Natural killer cell (primary cell): ENCODE measurements around the gene ETV6. TPM values are rescaled to one million over a fixed set of nuclear protein-coding genes. Genes with fewer than 3 reads are reported as not detected.

Source experiments
- ATAC-seq, 3 donors: fragments of 150-1000 bp in 2 of 3; fragments of 200-7000 bp in 1 of 3; cut with Tn5 transposase; 1 replicate in 1 of 3; 2 replicates in 2 of 3; pipeline ENCODE4 v1.10.0; 2021; ENCODE audit warnings: mild to moderate bottlenecking in 2 of 3, moderate library complexity in 2 of 3
- DNase-seq, 2 donors: peaks; one replicate each; pipeline versions ENCODE4 v3.0.0 to v3.0.0-alpha.2; 2013 to 2021; ENCODE audit warnings: mixed read lengths in 1 of 2
- H3K27ac ChIP-seq: one replicate; pipeline ENCODE4 v1.5.1; 2013; ENCODE audit warnings: mild to moderate bottlenecking, low read length
- H3K27me3 ChIP-seq: one replicate; pipeline ENCODE4 v1.6.1; 2013; ENCODE audit warnings: low read length; ENCODE audit not compliant: control insufficient read depth, insufficient read depth
- H3K36me3 ChIP-seq: one replicate; pipeline ENCODE4 v1.6.1; 2013; ENCODE audit warnings: low read length; ENCODE audit not compliant: control insufficient read depth, insufficient read depth
- H3K4me1 ChIP-seq: one replicate; pipeline ENCODE4 v1.6.1; 2013; ENCODE audit warnings: low read length; ENCODE audit not compliant: control insufficient read depth, insufficient read depth
- H3K4me3 ChIP-seq: one replicate; pipeline ENCODE4 v1.5.1; 2013; ENCODE audit warnings: low read length
- H3K9me3 ChIP-seq: one replicate; pipeline ENCODE4 v1.6.1; 2013; ENCODE audit warnings: low read length; ENCODE audit not compliant: control insufficient read depth, insufficient read depth
- H3K27ac Mint-ChIP-seq, 2 donors: one replicate each; pipeline ENCODE4 v1.8.0; 2022; ENCODE audit warnings: mild to moderate bottlenecking in 2 of 2, mixed read lengths in 2 of 2, moderate library complexity in 1 of 2
- H3K27me3 Mint-ChIP-seq, 2 donors: one replicate each; pipeline ENCODE4 v1.8.0; 2022; ENCODE audit warnings: low read depth in 2 of 2, mixed read lengths in 2 of 2
- H3K36me3 Mint-ChIP-seq: one replicate; pipeline ENCODE4 v1.8.0; 2022; ENCODE audit warnings: mixed read lengths
- H3K4me1 Mint-ChIP-seq, 2 donors: one replicate each; pipeline ENCODE4 v1.8.0; 2022; ENCODE audit warnings: mixed read lengths in 2 of 2
- H3K4me3 Mint-ChIP-seq: one replicate; pipeline ENCODE4 v1.8.0; 2022; ENCODE audit warnings: mild to moderate bottlenecking, moderate library complexity, mixed read lengths
- H3K9me3 Mint-ChIP-seq, 2 donors: one replicate each; pipeline ENCODE4 v1.8.0; 2022; ENCODE audit warnings: mixed read lengths in 2 of 2
- WGBS: methylation state at CpG from one replicate; pipeline ENCODE4 v1.1.7; 2013; ENCODE audit warnings: missing lambda C conversion rate; ENCODE audit not compliant: insufficient coverage; 5-methylcytosine and 5-hydroxymethylcytosine counted together
- intact Hi-C: fragments of 100-400 bp; cut with micrococcal nuclease; formaldehyde crosslinking; loops from one replicate; pipeline ENCODE4 v1.14.2; 2022
- total RNA-seq, 4 donors: library from RNA; stranded (reverse); fragments of 120-200 nt in 1 of 4; gene quantifications; one replicate each; pipeline versions ENCODE4 v1.2.3 to v1.2.4, GENCODE V29; 2013 to 2022
- TF ChIP-seq, protein P1 (sequence below): fragments of 200-600 bp; IDR thresholded peaks from one replicate; pipeline ENCODE4 v1.8.0; 2022; ENCODE audit warnings: antibody characterized with exemption

Gene ETV6
- total RNA-seq, 3 donors from 2014 or later (not counting 1 experiment from before 2014, with no cell fraction given), result 38.9 to 49.5 (median 40.6) TPM

DNA sequence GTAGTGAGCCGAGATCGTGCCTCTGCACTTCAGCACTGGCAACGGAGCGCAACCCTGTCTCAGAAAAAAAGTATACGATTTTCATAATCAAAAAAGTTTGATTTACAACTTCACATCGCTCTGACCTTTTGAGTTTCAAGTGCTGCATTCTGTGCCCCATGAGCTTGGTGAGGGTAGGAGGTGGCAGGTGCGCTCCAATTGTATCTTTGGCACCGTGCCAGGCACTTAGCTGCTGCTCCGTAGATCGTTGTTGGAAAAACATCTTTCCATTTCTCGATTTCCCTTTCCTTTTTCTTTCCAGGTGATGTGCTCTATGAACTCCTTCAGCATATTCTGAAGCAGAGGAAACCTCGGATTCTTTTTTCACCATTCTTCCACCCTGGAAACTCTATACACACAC is 203.7 kb downstream of the ETV6 start:
- no peak overlapping the region for H3K4me3 ChIP-seq
- intact Hi-C loops, result no loop called here
- H3K4me1 ChIP-seq, result peaks cover 7% of the 10 kb centered on the region
- no peaks in the 10 kb centered on the region for H3K9me3 Mint-ChIP-seq
- no peaks in the 10 kb centered on the region for H3K9me3 ChIP-seq
- no peak overlapping the region for H3K4me3 Mint-ChIP-seq
- H3K36me3 ChIP-seq, result peaks cover 27% of the 10 kb centered on the region
- ATAC-seq (no peak), DNase-seq (peak in 1 of 2 donors; percentile 18)
- no peaks in the 10 kb centered on the region for H3K27me3 ChIP-seq
- 90% methylated on average over 11 of the region's 12 CpGs for WGBS
- H3K36me3 Mint-ChIP-seq, result peaks cover 7% of the 10 kb centered on the region
- H3K27ac ChIP-seq, result no peak overlapping the region
- TF ChIP-seq, protein P1, sequence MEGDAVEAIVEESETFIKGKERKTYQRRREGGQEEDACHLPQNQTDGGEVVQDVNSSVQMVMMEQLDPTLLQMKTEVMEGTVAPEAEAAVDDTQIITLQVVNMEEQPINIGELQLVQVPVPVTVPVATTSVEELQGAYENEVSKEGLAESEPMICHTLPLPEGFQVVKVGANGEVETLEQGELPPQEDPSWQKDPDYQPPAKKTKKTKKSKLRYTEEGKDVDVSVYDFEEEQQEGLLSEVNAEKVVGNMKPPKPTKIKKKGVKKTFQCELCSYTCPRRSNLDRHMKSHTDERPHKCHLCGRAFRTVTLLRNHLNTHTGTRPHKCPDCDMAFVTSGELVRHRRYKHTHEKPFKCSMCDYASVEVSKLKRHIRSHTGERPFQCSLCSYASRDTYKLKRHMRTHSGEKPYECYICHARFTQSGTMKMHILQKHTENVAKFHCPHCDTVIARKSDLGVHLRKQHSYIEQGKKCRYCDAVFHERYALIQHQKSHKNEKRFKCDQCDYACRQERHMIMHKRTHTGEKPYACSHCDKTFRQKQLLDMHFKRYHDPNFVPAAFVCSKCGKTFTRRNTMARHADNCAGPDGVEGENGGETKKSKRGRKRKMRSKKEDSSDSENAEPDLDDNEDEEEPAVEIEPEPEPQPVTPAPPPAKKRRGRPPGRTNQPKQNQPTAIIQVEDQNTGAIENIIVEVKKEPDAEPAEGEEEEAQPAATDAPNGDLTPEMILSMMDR, result no peak
- H3K27ac Mint-ChIP-seq, result no peak overlapping the region
- H3K4me1 Mint-ChIP-seq, result peaks cover 7 to 14% of the 10 kb centered on the region in 2 donors
- H3K27me3 Mint-ChIP-seq, result no peaks in the 10 kb centered on the region

DNA sequence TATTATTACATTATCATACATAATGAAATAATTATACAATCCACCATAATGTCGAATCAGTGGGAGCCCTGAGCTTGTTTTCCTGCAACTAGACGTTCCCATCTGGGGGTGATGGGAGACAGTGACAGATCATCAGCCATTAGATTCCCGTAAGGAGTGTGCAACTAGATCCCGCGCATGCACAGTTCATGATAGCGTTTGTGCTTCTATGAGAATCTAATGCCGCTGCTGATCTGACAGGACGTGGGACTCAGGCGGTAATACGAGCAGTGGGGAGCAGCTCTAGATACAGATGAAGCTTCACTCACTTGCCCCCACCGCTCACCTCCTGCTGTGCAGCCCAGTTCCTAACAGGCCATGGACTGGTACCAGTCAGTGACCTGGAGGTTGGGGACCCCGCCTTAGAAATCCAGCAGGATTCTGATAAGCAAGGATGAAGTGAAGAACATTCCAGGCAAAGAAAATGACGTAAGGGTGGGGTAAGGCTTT is 204.6 kb downstream of the ETV6 start:
- no peak overlapping the region for H3K27ac Mint-ChIP-seq
- H3K4me1 Mint-ChIP-seq, result peaks cover 7 to 14% of the 10 kb centered on the region in 2 donors
- no peaks in the 10 kb centered on the region for H3K27me3 ChIP-seq
- intact Hi-C loops, result no loop called here
- H3K36me3 Mint-ChIP-seq, result peaks cover 7% of the 10 kb centered on the region
- DNase-seq (no peak), ATAC-seq (no peak)
- no peaks in the 10 kb centered on the region for H3K9me3 ChIP-seq
- H3K9me3 Mint-ChIP-seq, result no peaks in the 10 kb centered on the region
- H3K4me1 ChIP-seq, result peaks cover 7% of the 10 kb centered on the region
- 97% methylated on average over 13 of the region's 13 CpGs for WGBS
- H3K4me3 Mint-ChIP-seq, result no peak overlapping the region
- peaks cover 27% of the 10 kb centered on the region for H3K36me3 ChIP-seq
- TF ChIP-seq, protein P1, result no peak
- H3K4me3 ChIP-seq, result no peak overlapping the region
- no peak overlapping the region for H3K27ac ChIP-seq
- no peaks in the 10 kb centered on the region for H3K27me3 Mint-ChIP-seq

DNA sequence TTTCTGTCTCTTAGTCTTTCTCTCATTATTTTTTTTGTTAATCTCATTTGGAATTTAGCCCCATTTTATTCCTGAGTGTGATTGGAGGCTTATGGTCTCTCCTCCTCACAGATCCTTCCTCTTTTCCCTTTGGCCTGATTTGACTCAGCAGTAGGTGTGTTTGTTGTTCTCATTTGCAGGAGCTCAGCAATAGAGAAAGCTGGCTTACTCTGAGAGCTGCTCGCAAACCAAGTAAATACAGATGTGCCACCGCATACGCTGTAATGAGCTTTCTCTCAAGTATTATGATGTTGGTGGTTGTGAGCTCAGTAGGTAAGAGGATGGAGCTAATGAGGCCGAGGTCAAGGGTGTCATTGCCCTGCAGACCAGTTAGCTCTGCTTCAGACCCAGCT is 206.5 kb downstream of the ETV6 start:
- H3K4me3 Mint-ChIP-seq, result no peak overlapping the region
- H3K27ac ChIP-seq, result no peak overlapping the region
- DNase-seq (no peak), ATAC-seq (peak in 1 of 3 donors; percentile 30)
- H3K9me3 Mint-ChIP-seq, result no peaks in the 10 kb centered on the region
- no peaks in the 10 kb centered on the region for H3K27me3 ChIP-seq
- peaks cover 22% of the 10 kb centered on the region for H3K36me3 ChIP-seq
- no peaks in the 10 kb centered on the region for H3K9me3 ChIP-seq
- intact Hi-C loops, result no loop called here
- TF ChIP-seq, protein P1, result no peak
- no peaks in the 10 kb centered on the region for H3K27me3 Mint-ChIP-seq
- H3K4me1 Mint-ChIP-seq, result peaks cover 22 to 24% of the 10 kb centered on the region in 2 donors
- H3K36me3 Mint-ChIP-seq, result peaks cover 7% of the 10 kb centered on the region
- H3K4me1 ChIP-seq, result peaks cover 7% of the 10 kb centered on the region
- no peak overlapping the region for H3K4me3 ChIP-seq
- WGBS, result 70% methylated on average over 4 of the region's 4 CpGs
- H3K27ac Mint-ChIP-seq, result peak overlapping the region; percentile 0 to 3

DNA sequence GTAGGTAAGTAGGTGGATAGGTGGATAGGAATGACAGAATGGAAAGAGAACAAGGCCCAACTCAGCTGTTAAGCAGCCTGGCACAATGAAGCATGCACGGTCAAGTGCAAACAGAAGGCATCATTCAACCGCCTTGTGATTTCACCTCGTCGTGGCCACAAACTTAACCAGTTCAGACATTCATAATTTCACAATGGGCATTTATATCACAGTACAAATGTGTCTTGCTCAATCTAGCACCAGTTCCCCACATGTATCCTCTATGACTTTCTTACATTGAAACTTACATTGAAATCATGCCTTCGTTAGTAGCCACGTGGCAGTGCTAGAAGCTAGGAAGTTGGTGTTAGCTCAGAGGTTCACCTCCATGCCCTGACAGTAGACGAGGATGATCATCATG is 207.5 kb downstream of the ETV6 start:
- H3K27ac Mint-ChIP-seq, result peak overlapping the region in 1 of 2 donors; percentile 17
- Histone ChIP-seq H3K36me3 (peaks cover 24% of the 10 kb centered on the region), H3K4me3 (no peak overlapping the region), H3K9me3 (no peaks in the 10 kb centered on the region), H3K4me1 (peaks cover 7% of the 10 kb centered on the region), H3K27me3 (no peaks in the 10 kb centered on the region), H3K27ac (no peak overlapping the region)
- DNase-seq, result no peak
- peaks cover 32 to 34% of the 10 kb centered on the region in 2 donors for H3K4me1 Mint-ChIP-seq
- H3K36me3 Mint-ChIP-seq, result peaks cover 7% of the 10 kb centered on the region
- no peak overlapping the region for H3K4me3 Mint-ChIP-seq
- WGBS, result 85% methylated on average over 7 of the region's 7 CpGs
- intact Hi-C loops, result no loop called here
- no peaks in the 10 kb centered on the region for H3K9me3 Mint-ChIP-seq
- TF ChIP-seq, protein P1, result no peak
- no peaks in the 10 kb centered on the region for H3K27me3 Mint-ChIP-seq
- peak in 1 of 3 donors; percentile 63 for ATAC-seq
